ENCODE measurements around the gene TSTD1.
"Not testable (repeated sequence)": the region's sequence is repeated elsewhere in the genome, so short reads cannot be mapped to it uniquely, and the experiment has no call there.

Gene TSTD1

GRCh38 chr1:161031874-161032273 is 6.9 kb downstream of the TSTD1 start:
- CTCF ChIA-PET: no interaction called here
- POLR2A ChIA-PET (ENCODE audit: low non-redundant PET): no interaction called here
- no peak for TF ChIP-seq CTCF (conservative IDR thresholded peaks at IDR 0.05; ENCODE audit: low read depth)
- no peak for DNase-seq (ENCODE audit: low spot score)
- no peak overlapping the region for H3K27ac ChIP-seq

GRCh38 chr1:161029466-161029865 is 9.3 kb downstream of the TSTD1 start:
- POLR2A ChIA-PET (ENCODE audit: low non-redundant PET); CTCF ChIA-PET; H3K27ac ChIP-seq; DNase-seq (ENCODE audit: low spot score): not testable (repeated sequence)

DNA sequence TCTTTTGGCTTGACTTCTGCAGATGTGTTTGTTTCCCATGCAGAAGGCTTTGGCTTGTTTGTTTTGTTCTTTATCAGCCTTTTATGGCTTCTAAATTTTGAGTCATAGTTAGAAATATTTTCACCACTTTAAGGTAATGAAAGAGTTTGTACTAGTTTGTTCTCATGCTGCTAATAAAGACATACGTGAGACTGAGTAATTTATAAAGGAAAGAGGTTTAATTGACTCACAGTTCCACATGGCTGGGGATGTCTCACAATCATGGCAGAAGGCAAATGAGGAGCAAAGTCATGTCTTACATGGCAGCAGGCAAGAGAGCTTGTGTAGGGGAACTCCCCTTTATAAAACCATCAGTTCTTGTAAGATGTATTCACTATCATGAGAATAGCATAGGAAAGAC is 11.8 kb downstream of the TSTD1 start:
- CTCF ChIA-PET: interaction anchor here (1.0 kb wide), 1 partner anchor 85 kb away, joined by 4 read pairs; no protein-coding TSS in a partner anchor
- POLR2A ChIA-PET (ENCODE audit: low non-redundant PET): not testable (repeated sequence)

DNA sequence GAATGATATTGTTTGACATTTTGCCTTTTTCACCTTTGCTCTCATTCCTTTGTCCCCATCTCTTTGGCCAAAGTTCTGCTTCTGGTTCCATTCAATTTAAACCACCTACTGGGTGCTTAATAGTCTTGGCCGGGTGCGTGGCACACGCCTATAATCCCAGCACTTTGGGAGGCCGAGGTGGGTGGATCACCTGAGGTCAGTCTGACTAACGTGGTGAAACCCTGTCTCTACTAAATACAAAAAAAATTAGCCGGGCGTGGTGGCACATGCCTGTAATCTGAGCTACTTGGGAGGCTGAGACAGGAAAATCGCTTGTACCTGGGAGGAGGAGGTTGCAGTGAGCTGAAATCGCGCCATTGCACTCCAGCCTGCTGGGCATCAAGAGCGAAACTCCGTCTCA is 16.3 kb downstream of the TSTD1 start:
- DNase-seq (ENCODE audit: low spot score); POLR2A ChIA-PET (ENCODE audit: low non-redundant PET): not testable (repeated sequence)
- H3K27ac ChIP-seq: peak overlapping the region; percentile 60
- CTCF ChIA-PET: interaction anchor here (0.6 to 3.2 kb wide), 2 partner anchors 25 to 285 kb away, joined by 3 to 12 read pairs; no protein-coding TSS in a partner anchor

More for the DNA sequence above, 11.8 kb downstream of the TSTD1 start:
- DNase-seq (ENCODE audit: low spot score); H3K27ac ChIP-seq: not testable (repeated sequence)

DNA sequence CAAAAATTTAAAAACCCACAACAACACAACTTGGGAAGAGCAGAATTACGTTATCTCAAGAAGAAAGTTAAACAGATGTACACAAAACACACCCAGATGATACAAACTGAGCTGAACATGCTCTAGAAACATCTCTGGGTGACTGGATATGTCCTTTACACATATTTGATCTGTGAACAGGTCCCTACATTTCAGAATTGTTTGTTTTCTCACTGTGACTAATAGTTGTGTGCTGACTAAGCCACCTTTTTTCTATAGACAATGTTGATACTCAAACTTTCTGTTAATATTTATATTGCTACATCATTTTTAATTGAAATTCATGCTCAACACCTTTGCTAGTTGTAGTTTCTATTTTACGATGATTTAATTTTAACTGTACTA is 16.8 kb downstream of the TSTD1 start:
- POLR2A ChIA-PET (ENCODE audit: low non-redundant PET): interaction anchor here (2.5 kb wide), 1 partner anchor 16 kb away, joined by 8 read pairs; the partner anchor contains the start of gene TSTD1
- DNase-seq (ENCODE audit: low spot score): peak; percentile 54
- CTCF ChIA-PET: interaction anchor here (0.6 to 3.2 kb wide), 3 partner anchors 25 to 77 kb away, joined by 3 to 12 read pairs (median 3); no protein-coding TSS in a partner anchor
- peak overlapping the region; percentile 94 for H3K27ac ChIP-seq
- no peak for TF ChIP-seq CTCF (conservative IDR thresholded peaks at IDR 0.05; ENCODE audit: low read depth)

- DNase-seq (ENCODE audit: low spot score): peak; percentile 99
- no peak for TF ChIP-seq CTCF (conservative IDR thresholded peaks at IDR 0.05; ENCODE audit: low read depth)
- ChIA-PET POLR2A (ENCODE audit: low non-redundant PET) (interaction anchor here (1.0 to 2.5 kb wide), 4 partner anchors 17 to 24 kb away, joined by 4 to 9 read pairs (median 6); partner anchors contain the start of genes TSTD1 and USF1), CTCF (interaction anchor here (0.6 to 3.2 kb wide), 5 partner anchors 24 to 77 kb away, joined by 3 to 12 read pairs (median 3); no protein-coding TSS in a partner anchor)
- peak overlapping the region; percentile 94 for H3K27ac ChIP-seq
Observed at GRCh38 chr1:161021165-161021969, 17.4 kb downstream of the TSTD1 start.

- ChIA-PET POLR2A (ENCODE audit: low non-redundant PET) (interaction anchor here (0.6 to 2.5 kb wide), 6 partner anchors 18 to 112 kb away, joined by 3 to 9 read pairs (median 4); partner anchors contain the start of genes TSTD1 and USF1), CTCF (interaction anchor here (0.6 to 3.2 kb wide), 6 partner anchors 23 to 78 kb away, joined by 3 to 12 read pairs (median 4); partner anchors contain the start of gene NECTIN4)
- DNase-seq (ENCODE audit: low spot score): peak; percentile 74
- H3K27ac ChIP-seq: peak within 1 kb of the TSS; percentile 94
- no peak for TF ChIP-seq CTCF (conservative IDR thresholded peaks at IDR 0.05; ENCODE audit: low read depth)
Observed at GRCh38 chr1:161020509-161021164, 18.1 kb downstream of the TSTD1 start, which contains the start of gene F11R. F11R (minus strand) TSS chr1:161021152; CDS start chr1:161021073, 79 bp downstream.

All from RWPE1 (cell line).